Lower leg skin (tissue), 3 donors: ENCODE measurements around the gene CAMSAP2.

ENCODE experiments used
- POLR2A ChIP-seq, 2 donors: fragments of 450-650 bp; IDR thresholded peaks; one replicate each; pipeline ENCODE4 v1.6.1; 2016 to 2017; ENCODE audit warnings: antibody characterized with exemption in 2 of 2, mild to moderate bottlenecking in 1 of 2, moderate library complexity in 1 of 2
- TF ChIP-seq, protein P1 (sequence below), 3 donors: fragments of 450-650 bp; IDR thresholded peaks; one replicate each; pipeline ENCODE4 v1.5.1; 2016; ENCODE audit warnings: antibody characterized with exemption in 3 of 3, mild to moderate bottlenecking in 3 of 3, moderate library complexity in 2 of 3

DNA sequence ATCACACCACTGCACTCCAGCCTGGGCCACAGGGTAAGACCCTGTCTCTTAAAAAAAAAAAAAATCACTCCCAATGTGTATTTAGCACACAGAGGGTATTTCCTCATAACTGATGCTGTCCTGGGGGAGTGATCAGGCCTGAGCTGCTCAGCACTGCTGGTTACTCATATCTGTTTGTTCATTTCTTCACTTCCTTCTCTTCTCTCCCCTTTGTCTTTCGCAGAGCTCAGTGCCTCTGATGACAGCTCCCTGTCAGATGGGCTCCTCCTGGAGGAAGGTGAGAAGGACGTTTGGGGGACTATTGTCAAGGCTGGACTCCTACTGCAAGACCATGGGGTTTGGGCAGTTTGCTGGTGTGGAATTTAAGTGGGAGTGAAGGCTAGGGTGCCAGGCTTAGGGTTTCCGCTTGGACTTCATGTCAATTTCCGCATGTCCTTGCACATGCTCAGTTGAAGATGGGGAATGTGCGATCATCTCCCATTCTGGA is 169.0 kb downstream of the CAMSAP2 start:
- TF ChIP-seq, protein P1, sequence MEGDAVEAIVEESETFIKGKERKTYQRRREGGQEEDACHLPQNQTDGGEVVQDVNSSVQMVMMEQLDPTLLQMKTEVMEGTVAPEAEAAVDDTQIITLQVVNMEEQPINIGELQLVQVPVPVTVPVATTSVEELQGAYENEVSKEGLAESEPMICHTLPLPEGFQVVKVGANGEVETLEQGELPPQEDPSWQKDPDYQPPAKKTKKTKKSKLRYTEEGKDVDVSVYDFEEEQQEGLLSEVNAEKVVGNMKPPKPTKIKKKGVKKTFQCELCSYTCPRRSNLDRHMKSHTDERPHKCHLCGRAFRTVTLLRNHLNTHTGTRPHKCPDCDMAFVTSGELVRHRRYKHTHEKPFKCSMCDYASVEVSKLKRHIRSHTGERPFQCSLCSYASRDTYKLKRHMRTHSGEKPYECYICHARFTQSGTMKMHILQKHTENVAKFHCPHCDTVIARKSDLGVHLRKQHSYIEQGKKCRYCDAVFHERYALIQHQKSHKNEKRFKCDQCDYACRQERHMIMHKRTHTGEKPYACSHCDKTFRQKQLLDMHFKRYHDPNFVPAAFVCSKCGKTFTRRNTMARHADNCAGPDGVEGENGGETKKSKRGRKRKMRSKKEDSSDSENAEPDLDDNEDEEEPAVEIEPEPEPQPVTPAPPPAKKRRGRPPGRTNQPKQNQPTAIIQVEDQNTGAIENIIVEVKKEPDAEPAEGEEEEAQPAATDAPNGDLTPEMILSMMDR (IDR thresholded peaks at IDR 0.05), result no peak
- TF ChIP-seq POLR2A (IDR thresholded peaks at IDR 0.05), result no peak
